ENCODE data around the gene OR51F2. TPM values are rescaled to one million over a fixed set of nuclear protein-coding genes. Genes with fewer than 3 reads are reported as not detected.

The OR51F2 gene
- total RNA-seq, 1 experiment from 2014 or later: not detected

GRCh38 chr11:4830346-4830745 is 9.2 kb downstream of the OR51F2 start:
- POLR2A ChIA-PET (ENCODE audit: low non-redundant PET): no interaction called here
- no peak overlapping the region for H3K27ac ChIP-seq (ENCODE audit: low read depth, low read length, poor library complexity, severe bottlenecking)
- H3K4me3 ChIP-seq (ENCODE audit: low read depth, low read length, poor library complexity, severe bottlenecking): no peak overlapping the region
- no peaks in the 10 kb centered on the region for H3K36me3 ChIP-seq (ENCODE audit: insufficient read depth, low read length, poor library complexity, severe bottlenecking)
- CTCF ChIA-PET: no interaction called here
- no peak for DNase-seq (ENCODE audit: low spot score)
- no TSS peak for BruUV-seq (replicated peaks)
- no peaks in the 10 kb centered on the region for H3K27me3 ChIP-seq (replicated peaks; ENCODE audit: insufficient read depth, low read depth, low read length, poor library complexity)
- no peaks in the 10 kb centered on the region for H3K9me3 ChIP-seq (ENCODE audit: low read depth, low read length, poor library complexity, severe bottlenecking)
- no peaks in the 10 kb centered on the region for H3K4me1 ChIP-seq (ENCODE audit: insufficient read depth, low read length, poor library complexity, severe bottlenecking)
- intact Hi-C loops (cut with micrococcal nuclease; ENCODE audit: unreplicated experiment): no loop called here
- no peak for TF ChIP-seq EZH2 (IDR thresholded peaks at IDR 0.05; ENCODE audit: borderline replicate concordance, low read depth, low read length, poor library complexity, severe bottlenecking)
- TF ChIP-seq, protein P1, sequence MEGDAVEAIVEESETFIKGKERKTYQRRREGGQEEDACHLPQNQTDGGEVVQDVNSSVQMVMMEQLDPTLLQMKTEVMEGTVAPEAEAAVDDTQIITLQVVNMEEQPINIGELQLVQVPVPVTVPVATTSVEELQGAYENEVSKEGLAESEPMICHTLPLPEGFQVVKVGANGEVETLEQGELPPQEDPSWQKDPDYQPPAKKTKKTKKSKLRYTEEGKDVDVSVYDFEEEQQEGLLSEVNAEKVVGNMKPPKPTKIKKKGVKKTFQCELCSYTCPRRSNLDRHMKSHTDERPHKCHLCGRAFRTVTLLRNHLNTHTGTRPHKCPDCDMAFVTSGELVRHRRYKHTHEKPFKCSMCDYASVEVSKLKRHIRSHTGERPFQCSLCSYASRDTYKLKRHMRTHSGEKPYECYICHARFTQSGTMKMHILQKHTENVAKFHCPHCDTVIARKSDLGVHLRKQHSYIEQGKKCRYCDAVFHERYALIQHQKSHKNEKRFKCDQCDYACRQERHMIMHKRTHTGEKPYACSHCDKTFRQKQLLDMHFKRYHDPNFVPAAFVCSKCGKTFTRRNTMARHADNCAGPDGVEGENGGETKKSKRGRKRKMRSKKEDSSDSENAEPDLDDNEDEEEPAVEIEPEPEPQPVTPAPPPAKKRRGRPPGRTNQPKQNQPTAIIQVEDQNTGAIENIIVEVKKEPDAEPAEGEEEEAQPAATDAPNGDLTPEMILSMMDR (conservative IDR thresholded peaks at IDR 0.05; ENCODE audit: low read depth, low read length): no peak

GRCh38 chr11:4830909-4831308 is 9.8 kb downstream of the OR51F2 start:
- DNase-seq (ENCODE audit: low spot score): no peak
- Histone ChIP-seq H3K36me3 (ENCODE audit: insufficient read depth, low read length, poor library complexity, severe bottlenecking) (no peaks in the 10 kb centered on the region), H3K4me1 (ENCODE audit: insufficient read depth, low read length, poor library complexity, severe bottlenecking) (no peaks in the 10 kb centered on the region), H3K27ac (ENCODE audit: low read depth, low read length, poor library complexity, severe bottlenecking) (no peak overlapping the region), H3K4me3 (ENCODE audit: low read depth, low read length, poor library complexity, severe bottlenecking) (no peak overlapping the region), H3K9me3 (ENCODE audit: low read depth, low read length, poor library complexity, severe bottlenecking) (no peaks in the 10 kb centered on the region), H3K27me3 (replicated peaks; ENCODE audit: insufficient read depth, low read depth, low read length, poor library complexity) (no peaks in the 10 kb centered on the region)
- intact Hi-C loops (cut with micrococcal nuclease; ENCODE audit: unreplicated experiment): no loop called here
- no TSS peak for BruUV-seq (replicated peaks)
- CTCF ChIA-PET: no interaction called here
- TF ChIP-seq, protein P1 (conservative IDR thresholded peaks at IDR 0.05; ENCODE audit: low read depth, low read length): no peak
- no peak for TF ChIP-seq EZH2 (IDR thresholded peaks at IDR 0.05; ENCODE audit: borderline replicate concordance, low read depth, low read length, poor library complexity, severe bottlenecking)
- POLR2A ChIA-PET (ENCODE audit: low non-redundant PET): no interaction called here

- Histone ChIP-seq H3K36me3 (ENCODE audit: insufficient read depth, low read length, poor library complexity, severe bottlenecking) (no peaks in the 10 kb centered on the region), H3K27me3 (replicated peaks; ENCODE audit: insufficient read depth, low read depth, low read length, poor library complexity) (no peaks in the 10 kb centered on the region), H3K9me3 (ENCODE audit: low read depth, low read length, poor library complexity, severe bottlenecking) (no peaks in the 10 kb centered on the region), H3K4me1 (ENCODE audit: insufficient read depth, low read length, poor library complexity, severe bottlenecking) (no peaks in the 10 kb centered on the region), H3K4me3 (ENCODE audit: low read depth, low read length, poor library complexity, severe bottlenecking) (no peak overlapping the region), H3K27ac (ENCODE audit: low read depth, low read length, poor library complexity, severe bottlenecking) (no peak overlapping the region)
- DNase-seq (ENCODE audit: low spot score): no peak
- no TSS peak for BruUV-seq (replicated peaks)
- intact Hi-C loops (cut with micrococcal nuclease; ENCODE audit: unreplicated experiment): no loop called here
- ChIA-PET POLR2A (ENCODE audit: low non-redundant PET) (no interaction called here), CTCF (no interaction called here)
- TF ChIP-seq EZH2 (IDR thresholded peaks at IDR 0.05; ENCODE audit: borderline replicate concordance, low read depth, low read length, poor library complexity, severe bottlenecking): no peak
- TF ChIP-seq, protein P1 (conservative IDR thresholded peaks at IDR 0.05; ENCODE audit: low read depth, low read length): no peak
Observed at GRCh38 chr11:4839851-4840549, 18.9 kb downstream of the OR51F2 start.
